DOHH2 (cell line): ENCODE results near the gene POLR1H.
A peak's percentile ranks its signal among the peaks of the same experiment; 100 is the strongest.

ENCODE experiments used
- H3F3A ChIP-seq: fragments of 200-600 bp; sonication (generic), shearing (Covaris generic); 2 replicates; pipeline ENCODE4 v1.6.0; 2016; ENCODE audit warnings: antibody characterized with exemption, mild to moderate bottlenecking; ENCODE audit not compliant: control insufficient read depth, insufficient read depth
- H3K27ac ChIP-seq: fragments of 200-600 bp; sonication (generic); 2 replicates; pipeline ENCODE4 v1.5.1; 2014; ENCODE audit warnings: low read depth, mild to moderate bottlenecking, low read length, moderate library complexity
- H3K27me3 ChIP-seq: fragments of 200-600 bp; sonication (generic); 2 replicates; pipeline ENCODE4 v1.6.1; 2014; ENCODE audit warnings: mild to moderate bottlenecking, low read length, mixed read lengths; ENCODE audit not compliant: control insufficient read depth
- H3K36me3 ChIP-seq: fragments of 200-600 bp; sonication (generic); 2 replicates; pipeline ENCODE4 v1.6.1; 2014; ENCODE audit warnings: mild to moderate bottlenecking, low read length, moderate library complexity, mixed read lengths; ENCODE audit not compliant: control insufficient read depth
- H3K4me1 ChIP-seq: fragments of 200-600 bp; sonication (generic); 2 replicates; pipeline ENCODE4 v1.6.1; 2014; ENCODE audit warnings: mild to moderate bottlenecking, low read length, mixed read lengths; ENCODE audit not compliant: control insufficient read depth
- H3K4me2 ChIP-seq: fragments of 200-600 bp; sonication (generic); 2 replicates; pipeline ENCODE4 v1.6.0; 2014; ENCODE audit warnings: mild to moderate bottlenecking, low read length, moderate library complexity
- H3K4me3 ChIP-seq: fragments of 200-600 bp; sonication (generic); 2 replicates; pipeline ENCODE4 v1.5.1; 2014; ENCODE audit warnings: mild to moderate bottlenecking, low read length, mixed read lengths
- H3K79me2 ChIP-seq: fragments of 200-600 bp; sonication (generic); 2 replicates; pipeline ENCODE4 v1.6.1; 2014; ENCODE audit warnings: mild to moderate bottlenecking, low read length, mixed read lengths; ENCODE audit not compliant: control insufficient read depth
- H3K9me2 ChIP-seq: fragments of 200-600 bp; sonication (generic); replicated peaks from 2 replicates; pipeline ENCODE4 v1.6.1; 2014; ENCODE audit warnings: mild to moderate bottlenecking, low read length, mixed read lengths; ENCODE audit not compliant: control insufficient read depth
- H3K9me3 ChIP-seq: fragments of 200-600 bp; sonication (generic); 2 replicates; pipeline ENCODE4 v1.6.1; 2014; ENCODE audit warnings: antibody characterized with exemption, low read length, mixed read lengths; ENCODE audit not compliant: control insufficient read depth, insufficient read depth
- H4K20me1 ChIP-seq: fragments of 200-600 bp; sonication (generic); 2 replicates; pipeline ENCODE4 v1.6.0; 2014; ENCODE audit warnings: low read depth, mild to moderate bottlenecking, antibody characterized with exemption, low read length, moderate library complexity; ENCODE audit not compliant: control insufficient read depth, insufficient read depth
- CTCF ChIP-seq: fragments of 200-600 bp; sonication (generic); IDR thresholded peaks from one replicate; pipeline ENCODE4 v1.5.1; 2014; ENCODE audit warnings: antibody characterized with exemption, mild to moderate bottlenecking, low read depth, low read length; ENCODE audit not compliant: poor library complexity, severe bottlenecking
- EZH2phosphoT487 ChIP-seq: fragments of 200-600 bp; sonication (generic); IDR thresholded peaks from 2 replicates; pipeline ENCODE4 v1.6.1; 2017; ENCODE audit warnings: borderline replicate concordance, mild to moderate bottlenecking, antibody characterized with exemption, low read length, moderate library complexity, mixed read lengths

POLR1H gene

GRCh38 chr6:30037182-30037788 is 23.8 kb upstream of the POLR1H start:
- Histone ChIP-seq H3K4me1 (no peaks in the 10 kb centered on the region), H3K9me3 (no peaks in the 10 kb centered on the region), H3K4me3 (no peak overlapping the region), H3K27ac (no peak overlapping the region), H3K36me3 (no peaks in the 10 kb centered on the region), H3K4me2 (no peak overlapping the region), H4K20me1 (0 out of 2 replicates have a peak, but pooled peaks cover 4% of the 10 kb centered on the region), H3K9me2 (no peaks in the 10 kb centered on the region), H3K27me3 (no peaks in the 10 kb centered on the region), H3F3A (no peaks in the 10 kb centered on the region), H3K79me2 (no peaks in the 10 kb centered on the region)
- TF ChIP-seq CTCF (peak; percentile 50), EZH2phosphoT487 (no peak)

- Histone ChIP-seq H3F3A (no peaks in the 10 kb centered on the region), H3K27ac (no peak overlapping the region), H3K79me2 (no peaks in the 10 kb centered on the region), H3K4me3 (no peak overlapping the region), H4K20me1 (no peaks in the 10 kb centered on the region), H3K27me3 (no peaks in the 10 kb centered on the region), H3K4me1 (no peaks in the 10 kb centered on the region), H3K4me2 (no peak overlapping the region), H3K36me3 (no peaks in the 10 kb centered on the region), H3K9me2 (no peaks in the 10 kb centered on the region), H3K9me3 (no peaks in the 10 kb centered on the region)
- no peak for TF ChIP-seq CTCF
- no peak for TF ChIP-seq EZH2phosphoT487
Observed at GRCh38 chr6:30041221-30041620, 19.8 kb upstream of the POLR1H start.

GRCh38 chr6:30041821-30042220 is 19.2 kb upstream of the POLR1H start:
- Histone ChIP-seq H3K27me3 (no peaks in the 10 kb centered on the region), H3K4me1 (no peaks in the 10 kb centered on the region), H3K4me2 (no peak overlapping the region), H3F3A (no peaks in the 10 kb centered on the region), H3K9me2 (no peaks in the 10 kb centered on the region), H3K36me3 (no peaks in the 10 kb centered on the region), H3K9me3 (no peaks in the 10 kb centered on the region), H3K4me3 (no peak overlapping the region), H3K79me2 (no peaks in the 10 kb centered on the region), H4K20me1 (no peaks in the 10 kb centered on the region), H3K27ac (no peak overlapping the region)
- TF ChIP-seq EZH2phosphoT487, result no peak
- no peak for TF ChIP-seq CTCF
